ENCODE results near the gene LRRC43. TPM values are rescaled to one million over a fixed set of nuclear protein-coding genes. Genes with fewer than 3 reads are reported as not detected.
A peak's percentile ranks its signal among the peaks of the same experiment; 100 is the strongest.

Gene LRRC43
- total RNA-seq = under 1 TPM in 1 of 2 experiments, not detected in 1; 0.67 TPM

DNA sequence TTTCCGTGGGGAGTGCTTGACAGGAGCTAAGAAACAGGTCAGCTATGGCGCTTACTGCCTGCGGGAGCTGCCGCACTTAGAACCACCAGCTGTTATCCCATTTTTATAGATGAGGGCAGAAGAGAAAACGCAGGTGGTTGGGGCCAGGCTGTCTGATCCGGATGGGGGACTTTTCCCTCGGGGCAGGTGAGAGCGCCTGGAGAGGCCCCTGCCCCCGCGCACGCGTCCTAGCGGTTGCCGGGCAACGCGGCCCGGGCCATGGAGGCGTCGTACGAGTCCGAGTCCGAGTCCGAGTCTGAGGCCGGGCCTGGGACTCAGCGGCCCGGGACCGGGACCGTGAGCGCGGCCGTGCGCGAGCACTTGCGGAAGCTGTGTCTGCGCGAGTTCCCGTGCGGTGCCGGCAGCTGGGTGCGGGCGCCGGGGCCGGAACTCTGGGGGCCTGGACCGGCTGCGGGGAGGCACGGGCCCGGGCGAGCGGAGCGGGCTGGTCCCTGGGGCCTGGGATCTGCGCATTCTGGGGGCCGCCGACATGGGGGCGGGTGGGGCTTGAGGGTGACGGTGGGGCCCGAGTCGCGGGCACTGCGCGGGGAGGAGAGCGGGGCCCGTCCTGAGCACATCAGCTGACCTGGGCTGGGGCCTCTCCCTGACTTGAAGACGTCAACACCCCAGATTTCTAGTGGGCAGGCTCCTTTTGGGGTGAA lies at the start of gene LRRC43:
LRRC43 (plus strand) TSS at position 237 of the 701 bp plus-strand sequence; CDS start at position 259, 22 bp downstream.
- Mint-ChIP-seq H3K4me3 (peak within 1 kb of the TSS; percentile 57), H3K27me3 (peaks cover 30% of the 10 kb centered on the region), H3K27ac (no peak within 1 kb of the TSS), H3K4me1 (peaks cover 19% of the 10 kb centered on the region), H3K36me3 (no peaks in the 10 kb centered on the region), H3K9me3 (ENCODE audit: low read depth) (no peaks in the 10 kb centered on the region)
- ATAC-seq (peak; percentile 88), DNase-seq (peak; percentile 51)
- CTCF ChIA-PET = interaction anchor here (0.9 to 1.8 kb wide), 4 partner anchors 8 to 128 kb away, joined by 3 to 10 read pairs (median 4); no protein-coding TSS in a partner anchor

DNA sequence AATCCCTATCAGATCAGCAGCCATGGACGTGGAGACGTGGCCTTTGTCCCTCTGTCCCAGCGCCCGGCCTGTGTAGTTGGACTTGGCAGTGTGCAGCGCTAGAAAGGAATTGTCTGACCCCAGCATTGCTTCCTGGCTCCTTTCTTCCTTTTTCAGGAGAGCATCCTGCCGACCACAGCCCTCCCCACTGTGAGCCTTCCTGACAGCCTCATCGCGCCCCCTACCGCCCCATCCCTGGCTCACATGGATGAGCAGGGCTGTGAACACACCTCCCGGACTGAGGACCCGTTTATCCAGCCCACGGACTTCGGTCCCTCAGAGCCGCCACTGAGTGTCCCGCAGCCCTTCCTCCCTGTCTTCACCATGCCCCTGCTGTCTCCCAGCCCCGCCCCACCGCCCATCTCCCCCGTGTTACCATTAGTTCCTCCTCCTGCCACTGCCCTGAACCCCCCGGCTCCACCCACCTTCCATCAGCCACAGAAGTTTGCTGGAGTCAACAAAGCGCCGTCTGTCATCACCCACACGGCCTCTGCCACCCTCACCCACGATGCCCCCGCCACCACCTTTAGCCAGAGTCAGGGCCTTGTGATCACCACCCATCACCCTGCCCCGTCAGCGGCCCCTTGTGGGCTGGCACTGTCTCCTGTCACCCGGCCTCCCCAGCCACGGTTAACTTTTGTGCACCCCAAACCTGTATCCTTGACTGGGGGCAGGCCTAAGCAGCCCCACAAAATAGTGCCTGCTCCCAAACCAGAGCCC lies 49.6 kb upstream of the LRRC43 start:
- DNase-seq = no peak
- Mint-ChIP-seq H3K27me3 (no peaks in the 10 kb centered on the region), H3K4me1 (peaks cover 4% of the 10 kb centered on the region), H3K27ac (no peak overlapping the region), H3K9me3 (ENCODE audit: low read depth) (no peaks in the 10 kb centered on the region), H3K4me3 (no peak overlapping the region), H3K36me3 (peaks cover 10% of the 10 kb centered on the region)
- ATAC-seq = no peak
- CTCF ChIA-PET = interaction anchor here (1.3 to 3.4 kb wide), 6 partner anchors 10 to 93 kb away, joined by 3 to 41 read pairs (median 6); no protein-coding TSS in a partner anchor

- CTCF ChIA-PET = interaction anchor here (0.6 kb wide), 1 partner anchor 64 kb away, joined by 3 read pairs; no protein-coding TSS in a partner anchor
- no peak for DNase-seq
- no peaks in the 10 kb centered on the region for H3K9me3 Mint-ChIP-seq (ENCODE audit: low read depth)
- peak overlapping the region; percentile 43 for H3K27ac Mint-ChIP-seq
- peaks cover 4% of the 10 kb centered on the region for H3K36me3 Mint-ChIP-seq
- H3K27me3 Mint-ChIP-seq = no peaks in the 10 kb centered on the region
- peaks cover 4% of the 10 kb centered on the region for H3K4me1 Mint-ChIP-seq
- no peak for ATAC-seq
- no peak overlapping the region for H3K4me3 Mint-ChIP-seq
These were observed 47.4 kb upstream of the LRRC43 start for GRCh38 chr12:122135437-122136031.

DNA sequence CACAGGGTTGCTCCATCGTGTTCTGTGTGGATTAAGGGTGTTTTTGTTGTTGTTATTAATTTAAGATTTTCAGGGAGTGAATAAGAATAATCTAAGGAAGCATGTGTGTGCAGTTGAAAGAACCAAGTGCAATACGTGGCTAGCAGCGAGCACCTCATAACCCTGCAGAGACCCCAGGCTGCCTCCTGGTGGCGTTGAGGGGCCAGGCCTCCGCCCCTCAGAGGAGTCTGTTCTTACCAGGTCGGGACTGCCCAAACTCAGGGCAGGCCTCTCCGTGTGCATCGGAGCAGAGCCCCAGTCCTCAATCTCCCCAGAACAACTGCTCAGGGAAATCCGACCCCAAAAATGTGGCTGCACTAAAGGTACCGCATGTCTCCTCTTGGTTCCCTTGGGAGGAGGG lies 45.7 kb upstream of the LRRC43 start:
- H3K4me1 Mint-ChIP-seq = peaks cover 4% of the 10 kb centered on the region

DNA sequence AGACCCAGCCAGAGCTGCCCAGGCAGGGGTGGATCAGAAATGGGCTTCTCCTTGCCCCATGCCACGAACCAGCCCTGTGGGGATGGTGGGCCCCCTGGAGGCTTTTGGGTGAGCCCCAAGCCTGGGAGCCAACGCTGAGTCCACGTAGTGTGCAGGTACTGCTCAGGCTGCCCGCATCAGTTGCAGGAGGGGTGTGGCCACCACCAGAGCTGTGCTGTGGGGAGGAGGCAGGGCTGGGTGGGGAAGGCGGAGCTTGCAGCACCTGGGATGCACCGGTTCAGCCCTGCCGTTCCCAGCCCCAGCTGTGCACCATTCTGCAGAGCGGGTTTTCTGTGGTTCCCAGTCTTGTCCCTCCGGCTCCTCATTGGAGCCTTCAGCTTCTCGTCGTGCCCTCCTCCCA lies 45.2 kb upstream of the LRRC43 start:
- H3K4me3 Mint-ChIP-seq = no peak overlapping the region
- H3K9me3 Mint-ChIP-seq (ENCODE audit: low read depth) = no peaks in the 10 kb centered on the region
- H3K27ac Mint-ChIP-seq = no peak overlapping the region
- peak; percentile 33 for ATAC-seq
- no peak for DNase-seq
- H3K36me3 Mint-ChIP-seq = peaks cover 4% of the 10 kb centered on the region
- H3K27me3 Mint-ChIP-seq = no peaks in the 10 kb centered on the region
- CTCF ChIA-PET = interaction anchor here (1.1 to 1.6 kb wide), 2 partner anchors 15 to 83 kb away, joined by 3 read pairs; no protein-coding TSS in a partner anchor
- peaks cover 4% of the 10 kb centered on the region for H3K4me1 Mint-ChIP-seq

More for the DNA sequence above, 45.7 kb upstream of the LRRC43 start:
- DNase-seq (no peak), ATAC-seq (no peak)
- Mint-ChIP-seq H3K9me3 (ENCODE audit: low read depth) (no peaks in the 10 kb centered on the region), H3K27ac (no peak overlapping the region), H3K27me3 (no peaks in the 10 kb centered on the region), H3K36me3 (peaks cover 4% of the 10 kb centered on the region), H3K4me3 (no peak overlapping the region)
- CTCF ChIA-PET = interaction anchor here (1.6 kb wide), 1 partner anchor 14 kb away, joined by 3 read pairs; no protein-coding TSS in a partner anchor

DNA sequence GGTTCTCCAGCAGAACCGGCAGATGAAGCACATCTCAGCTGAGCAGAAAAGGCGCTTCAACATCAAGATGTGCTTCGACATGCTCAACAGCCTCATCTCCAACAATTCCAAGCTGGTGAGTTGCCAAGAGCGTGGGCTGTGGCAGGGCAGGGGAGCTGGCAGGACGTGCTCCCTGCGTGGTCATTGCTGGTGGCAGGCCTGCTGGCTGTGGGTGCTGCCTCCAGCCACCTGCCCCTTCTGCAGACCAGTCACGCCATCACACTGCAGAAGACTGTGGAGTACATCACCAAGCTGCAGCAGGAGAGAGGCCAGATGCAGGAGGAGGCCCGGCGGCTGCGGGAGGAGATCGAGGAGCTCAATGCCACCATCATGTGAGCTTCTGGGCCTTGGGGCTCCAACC lies 44.7 kb upstream of the LRRC43 start:
- no peak overlapping the region for H3K4me3 Mint-ChIP-seq
- H3K36me3 Mint-ChIP-seq = peaks cover 4% of the 10 kb centered on the region
- peaks cover 4% of the 10 kb centered on the region for H3K4me1 Mint-ChIP-seq
- CTCF ChIA-PET = interaction anchor here (1.1 to 1.6 kb wide), 2 partner anchors 15 to 84 kb away, joined by 3 read pairs; no protein-coding TSS in a partner anchor
- no peaks in the 10 kb centered on the region for H3K27me3 Mint-ChIP-seq
- no peak overlapping the region for H3K27ac Mint-ChIP-seq
- DNase-seq (no peak), ATAC-seq (no peak)
- no peaks in the 10 kb centered on the region for H3K9me3 Mint-ChIP-seq (ENCODE audit: low read depth)

DNA sequence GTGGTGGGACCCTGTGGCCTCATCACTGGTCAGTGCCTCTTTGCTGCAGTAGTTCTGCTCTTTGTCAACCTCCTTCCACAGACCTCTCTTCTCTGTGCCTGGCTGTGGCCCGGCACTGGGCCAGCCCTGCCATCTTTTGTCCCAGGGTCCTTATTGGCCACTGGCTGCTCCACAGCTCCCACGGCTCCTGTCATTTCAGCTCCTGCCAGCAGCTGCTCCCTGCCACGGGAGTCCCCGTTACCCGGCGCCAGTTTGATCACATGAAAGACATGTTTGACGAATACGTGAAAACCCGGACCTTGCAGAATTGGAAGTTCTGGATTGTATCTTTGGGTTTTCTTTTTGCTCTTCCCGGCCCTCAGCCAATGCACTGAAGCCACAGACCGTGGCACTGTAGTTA lies 44.3 kb upstream of the LRRC43 start:
- no peak overlapping the region for H3K4me3 Mint-ChIP-seq
- H3K9me3 Mint-ChIP-seq (ENCODE audit: low read depth) = no peaks in the 10 kb centered on the region
- H3K27ac Mint-ChIP-seq = no peak overlapping the region
- DNase-seq (no peak), ATAC-seq (no peak)
- peaks cover 4% of the 10 kb centered on the region for H3K4me1 Mint-ChIP-seq
- H3K27me3 Mint-ChIP-seq = no peaks in the 10 kb centered on the region
- peaks cover 4% of the 10 kb centered on the region for H3K36me3 Mint-ChIP-seq
- CTCF ChIA-PET = interaction anchor here (1.0 to 1.6 kb wide), 3 partner anchors 16 to 84 kb away, joined by 3 read pairs; no protein-coding TSS in a partner anchor

GRCh38 chr12:122139266-122139665 lies 43.7 kb upstream of the LRRC43 start:
- ATAC-seq (no peak), DNase-seq (no peak)
- Mint-ChIP-seq H3K27ac (no peak overlapping the region), H3K27me3 (no peaks in the 10 kb centered on the region), H3K36me3 (peaks cover 2% of the 10 kb centered on the region), H3K4me1 (peaks cover 4% of the 10 kb centered on the region), H3K9me3 (ENCODE audit: low read depth) (no peaks in the 10 kb centered on the region), H3K4me3 (no peak overlapping the region)
- CTCF ChIA-PET = interaction anchor here (1.0 kb wide), 1 partner anchor 22 kb away, joined by 3 read pairs; no protein-coding TSS in a partner anchor

DNA sequence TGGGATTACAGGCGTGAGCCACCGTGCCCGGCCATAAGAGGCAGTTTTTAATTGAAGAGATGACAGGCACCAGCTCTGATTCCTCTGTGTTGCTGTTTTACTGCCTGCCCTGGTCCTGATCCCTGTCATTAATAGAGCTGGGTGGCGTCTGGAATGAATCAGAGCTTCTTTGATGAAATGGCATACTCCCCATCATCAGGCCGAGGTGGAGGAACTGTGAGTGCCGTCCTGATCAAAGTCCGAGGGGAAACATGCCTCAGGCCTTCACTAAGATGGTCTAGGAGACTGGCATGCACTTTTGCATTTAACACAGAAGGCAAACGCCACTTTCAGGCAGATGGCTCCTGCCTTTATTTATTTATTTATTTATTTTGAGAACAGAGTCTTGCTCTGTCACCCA lies 43.0 kb upstream of the LRRC43 start:
- DNase-seq (no peak), ATAC-seq (no peak)
- CTCF ChIA-PET = no interaction called here
- H3K27ac Mint-ChIP-seq = no peak overlapping the region
- no peaks in the 10 kb centered on the region for H3K9me3 Mint-ChIP-seq (ENCODE audit: low read depth)
- peaks cover 2% of the 10 kb centered on the region for H3K4me1 Mint-ChIP-seq
- peaks cover 2% of the 10 kb centered on the region for H3K36me3 Mint-ChIP-seq
- no peaks in the 10 kb centered on the region for H3K27me3 Mint-ChIP-seq
- H3K4me3 Mint-ChIP-seq = no peak overlapping the region

GRCh38 chr12:122140467-122141257 lies 42.3 kb upstream of the LRRC43 start:
- H3K27me3 Mint-ChIP-seq = no peaks in the 10 kb centered on the region
- H3K36me3 Mint-ChIP-seq = peaks cover 2% of the 10 kb centered on the region
- H3K9me3 Mint-ChIP-seq (ENCODE audit: low read depth) = no peaks in the 10 kb centered on the region
- CTCF ChIA-PET = no interaction called here
- DNase-seq = no peak
- no peak overlapping the region for H3K4me3 Mint-ChIP-seq
- ATAC-seq = no peak
- no peaks in the 10 kb centered on the region for H3K4me1 Mint-ChIP-seq
- H3K27ac Mint-ChIP-seq = no peak overlapping the region

DNA sequence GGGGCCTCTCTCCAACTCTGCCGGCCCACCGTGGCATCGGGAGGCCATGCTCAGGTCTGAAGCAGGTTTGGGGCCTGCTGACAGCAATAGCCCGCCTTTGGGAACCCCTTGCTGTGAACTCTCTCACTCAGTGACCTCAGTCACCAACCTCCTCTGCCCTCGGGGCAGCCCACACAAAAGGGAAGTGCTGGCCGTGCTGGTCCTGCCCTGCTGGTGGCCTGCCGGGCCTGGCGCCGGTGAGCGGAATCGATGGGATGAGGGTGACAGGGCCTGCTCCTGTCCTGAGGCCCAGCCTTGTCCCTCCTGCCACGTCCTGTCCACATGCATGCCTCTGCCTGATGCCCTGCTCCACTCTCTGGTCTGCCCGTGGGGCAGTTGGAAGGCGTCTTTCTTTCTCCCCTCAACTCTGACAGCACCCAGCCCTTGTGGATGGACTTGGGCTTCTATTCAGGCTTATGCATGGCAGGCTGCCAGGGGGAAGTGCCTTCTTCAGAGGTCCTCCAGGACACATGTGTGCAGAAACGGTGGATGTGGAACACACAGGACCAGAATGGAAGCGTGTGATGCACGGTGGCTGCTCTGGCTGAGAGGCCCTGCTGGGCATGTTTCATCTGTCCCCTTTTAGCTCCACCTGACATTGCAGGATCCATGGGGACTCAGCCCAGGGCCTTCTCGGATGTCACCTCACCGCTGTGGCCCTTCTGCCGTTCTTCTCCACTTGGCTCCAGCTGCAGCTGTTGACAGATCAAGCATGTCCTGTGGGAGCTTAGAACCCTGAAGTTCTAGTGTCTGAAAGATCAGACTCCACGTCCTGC lies 40.8 kb upstream of the LRRC43 start:
- Mint-ChIP-seq H3K27me3 (no peaks in the 10 kb centered on the region), H3K36me3 (peaks cover 2% of the 10 kb centered on the region), H3K27ac (no peak overlapping the region), H3K4me3 (no peak overlapping the region), H3K4me1 (no peaks in the 10 kb centered on the region), H3K9me3 (ENCODE audit: low read depth) (no peaks in the 10 kb centered on the region)
- CTCF ChIA-PET = no interaction called here
- ATAC-seq = no peak
- DNase-seq = no peak

DNA sequence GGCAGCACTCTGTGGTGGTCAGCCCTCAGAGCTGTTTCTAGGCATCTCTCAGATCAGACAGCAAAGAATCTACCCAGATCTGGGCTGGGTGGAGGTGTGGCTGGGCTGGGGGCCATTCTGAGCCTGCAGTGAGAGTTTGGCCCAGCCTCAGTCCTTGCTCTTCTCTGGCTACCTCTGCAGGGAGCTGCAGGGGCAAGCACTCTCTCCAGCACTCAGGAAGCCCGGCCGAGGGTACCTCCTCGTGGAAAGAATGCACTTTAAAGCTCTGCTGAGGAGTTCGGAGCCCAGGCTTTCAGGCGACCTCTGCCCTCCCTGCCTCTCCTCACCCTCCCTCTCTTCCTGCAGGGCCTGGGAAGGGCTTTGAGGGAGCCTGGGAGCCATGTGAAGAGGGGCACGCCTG lies 40.1 kb upstream of the LRRC43 start:
- Mint-ChIP-seq H3K4me3 (no peak overlapping the region), H3K27ac (no peak overlapping the region), H3K4me1 (no peaks in the 10 kb centered on the region), H3K27me3 (no peaks in the 10 kb centered on the region), H3K9me3 (ENCODE audit: low read depth) (no peaks in the 10 kb centered on the region), H3K36me3 (peaks cover 2% of the 10 kb centered on the region)
- CTCF ChIA-PET = no interaction called here
- DNase-seq (no peak), ATAC-seq (no peak)

All from activated CD8-positive, alpha-beta memory T cell treated with anti-CD3 and anti-CD28 coated beads, Interleukin-2, amount 10 ng/mL, durations not matched to agents 7 days and 5 days (primary cell).